WTC11 (cell line): ENCODE results near the gene MCOLN1. TPM values are rescaled to one million over a fixed set of nuclear protein-coding genes. Genes with fewer than 3 reads are reported as not detected.
A peak's percentile ranks its signal among the peaks of the same experiment; 100 is the strongest.

ENCODE experiments used
- ATAC-seq: fragments of 200-7000 bp; cut with Tn5 transposase; 2 replicates; pipeline ENCODE4 v1.10.0; 2021; ENCODE audit warnings: mild to moderate bottlenecking, moderate library complexity
- CTCF ChIA-PET: fragments of 300-600 bp; sonication (Branson Sonifier 250); formaldehyde crosslinking; loops from one replicate; lab custom pipeline; 2021; ENCODE audit warnings: antibody characterized with exemption; lab: Charles Lee
- POLR2A ChIA-PET: fragments of 350-600 bp; sonication (Branson Sonifier 250); formaldehyde crosslinking; loops from one replicate; lab custom pipeline; 2021; ENCODE audit warnings: antibody characterized with exemption; lab: Charles Lee
- DNase-seq: peaks from one replicate; pipeline ENCODE4 v3.0.0; 2021; ENCODE audit warnings: low spot score
- H3K27ac Mint-ChIP-seq: 2 replicates; pipeline ENCODE4 v1.8.0; 2021; ENCODE audit warnings: mixed read lengths
- H3K27me3 Mint-ChIP-seq: 2 replicates; pipeline ENCODE4 v1.8.0; 2021; ENCODE audit warnings: low read depth, mild to moderate bottlenecking, moderate library complexity, mixed read lengths
- H3K36me3 Mint-ChIP-seq: 2 replicates; pipeline ENCODE4 v1.8.0; 2021; ENCODE audit warnings: mixed read lengths
- H3K4me1 Mint-ChIP-seq: 2 replicates; pipeline ENCODE4 v1.8.0; 2022; ENCODE audit warnings: mixed read lengths
- H3K4me3 Mint-ChIP-seq: 2 replicates; pipeline ENCODE4 v1.8.0; 2021; ENCODE audit warnings: mild to moderate bottlenecking, moderate library complexity, mixed read lengths
- H3K9me3 Mint-ChIP-seq: 2 replicates; pipeline ENCODE4 v1.8.0; 2021; ENCODE audit warnings: mixed read lengths
- ELF4 ChIP-seq: sonication (generic); formaldehyde crosslinking; IDR thresholded peaks from 2 replicates; pipeline ENCODE4 v1.8.1; 2022; ENCODE audit warnings: low read depth, mild to moderate bottlenecking, moderate library complexity, missing genetic modification reagents
- EMX1 ChIP-seq: fragments of 250-450 bp; sonication (Bioruptor Pico); IDR thresholded peaks from 2 replicates; pipeline ENCODE4 v1.8.0; 2021; ENCODE audit warnings: mild to moderate bottlenecking
- ETV6 ChIP-seq: sonication (generic); formaldehyde crosslinking; IDR thresholded peaks from 2 replicates; pipeline ENCODE4 v1.8.1; 2022; ENCODE audit warnings: mild to moderate bottlenecking, missing genetic modification reagents
- GTF2I ChIP-seq: fragments of 250-450 bp; sonication (Bioruptor Pico); conservative IDR thresholded peaks from 2 replicates; pipeline ENCODE4 v1.4.0; 2021; ENCODE audit warnings: mild to moderate bottlenecking
- IRF2 ChIP-seq: sonication (generic); formaldehyde crosslinking; IDR thresholded peaks from 2 replicates; pipeline ENCODE4 v1.8.0; 2022; ENCODE audit warnings: low read depth, missing genetic modification reagents, borderline replicate concordance
- MXD4 ChIP-seq: fragments of 250-450 bp; sonication (Bioruptor Pico); IDR thresholded peaks from 2 replicates; pipeline ENCODE4 v1.8.0; 2021; ENCODE audit warnings: mild to moderate bottlenecking, moderate library complexity, borderline replicate concordance
- SP1 ChIP-seq: sonication (generic); formaldehyde crosslinking; conservative IDR thresholded peaks from 2 replicates; pipeline ENCODE4 v1.8.1; 2022; ENCODE audit warnings: missing genetic modification reagents
- TEAD4 ChIP-seq: sonication (generic); formaldehyde crosslinking; IDR thresholded peaks from 2 replicates; pipeline ENCODE4 v1.8.0; 2022; ENCODE audit warnings: mild to moderate bottlenecking, missing genetic modification reagents
- ZNF317 ChIP-seq: sonication (generic); formaldehyde crosslinking; IDR thresholded peaks from 2 replicates; pipeline ENCODE4 v1.8.1; 2023; ENCODE audit warnings: low read depth, mild to moderate bottlenecking, moderate library complexity, missing genetic modification reagents, borderline replicate concordance
- total RNA-seq: library from RNA; stranded (reverse); gene quantifications from 3 replicates; pipeline ENCODE4 v1.2.3, GENCODE V29; 2021
- TF ChIP-seq, protein P1 (sequence below): sonication (generic); formaldehyde crosslinking; IDR thresholded peaks from 2 replicates; pipeline ENCODE4 v1.8.1; 2023; ENCODE audit warnings: mild to moderate bottlenecking, missing genetic modification reagents, borderline replicate concordance
- TF ChIP-seq, protein P2 (sequence below): sonication (generic); formaldehyde crosslinking; IDR thresholded peaks from 2 replicates; pipeline ENCODE4 v1.8.0; 2022; ENCODE audit warnings: missing genetic modification reagents
- TF ChIP-seq, protein P3 (sequence below): fragments of 250-450 bp; sonication (Bioruptor Pico); IDR thresholded peaks from 2 replicates; pipeline ENCODE4 v1.9.0; 2021; ENCODE audit warnings: moderate library complexity, mild to moderate bottlenecking, inconsistent platforms, borderline replicate concordance
- TF ChIP-seq, protein P4 (sequence below): sonication (generic); formaldehyde crosslinking; IDR thresholded peaks from 2 replicates; pipeline ENCODE4 v1.8.1; 2023; ENCODE audit warnings: mild to moderate bottlenecking, missing genetic modification reagents, moderate library complexity
- TF ChIP-seq, protein P5 (sequence below): sonication (generic); formaldehyde crosslinking; conservative IDR thresholded peaks from 2 replicates; pipeline ENCODE4 v1.8.1; 2023; ENCODE audit warnings: mild to moderate bottlenecking, low read depth, missing genetic modification reagents, moderate library complexity

Gene MCOLN1
- total RNA-seq, 1 experiment from 2014 or later = 19.7 TPM

DNA sequence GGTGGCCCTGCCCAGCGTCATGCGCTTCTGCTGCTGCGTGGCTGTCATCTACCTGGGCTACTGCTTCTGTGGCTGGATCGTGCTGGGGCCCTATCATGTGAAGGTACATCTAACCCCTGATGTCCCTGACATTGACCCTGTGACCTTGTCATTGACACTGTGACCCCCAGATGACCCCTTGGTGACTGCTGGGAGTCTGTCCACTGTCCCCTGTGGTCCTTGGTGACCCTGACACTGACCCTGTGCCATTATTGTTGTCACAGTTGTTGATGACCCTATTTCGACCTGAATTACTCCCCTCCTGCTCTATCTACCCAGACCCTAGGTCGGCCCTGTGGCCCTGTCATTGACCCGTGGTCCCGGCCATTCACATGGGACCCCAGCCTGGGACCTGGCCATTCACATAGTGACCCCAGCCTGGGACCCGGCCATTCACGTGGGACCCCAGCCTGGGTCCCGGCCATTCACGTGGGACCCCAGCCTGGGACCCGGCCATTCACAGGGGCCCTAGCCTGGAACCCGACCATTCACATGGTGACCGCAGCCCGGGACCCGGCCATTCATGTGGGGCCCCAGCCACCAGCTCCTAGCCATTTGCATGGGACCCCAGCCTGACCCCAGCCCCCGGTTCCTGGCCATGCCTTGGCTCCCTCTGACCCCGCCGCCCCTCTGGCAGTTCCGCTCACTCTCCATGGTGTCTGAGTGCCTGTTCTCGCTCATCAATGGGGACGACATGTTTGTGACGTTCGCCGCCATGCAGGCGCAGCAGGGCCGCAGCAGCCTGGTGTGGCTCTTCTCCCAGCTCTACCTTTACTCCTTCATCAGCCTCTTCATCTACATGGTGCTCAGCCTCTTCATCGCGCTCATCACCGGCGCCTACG is 7.4 kb downstream of the MCOLN1 start:
- H3K27ac Mint-ChIP-seq = no peak overlapping the region
- CTCF ChIA-PET = no interaction called here
- no peaks in the 10 kb centered on the region for H3K27me3 Mint-ChIP-seq
- H3K4me1 Mint-ChIP-seq = no peaks in the 10 kb centered on the region
- H3K9me3 Mint-ChIP-seq = no peaks in the 10 kb centered on the region
- POLR2A ChIA-PET = no interaction called here
- no peak overlapping the region for H3K4me3 Mint-ChIP-seq
- no peak for ATAC-seq
- TF ChIP-seq IRF2 (CRISPR knock-in tag) (no peak), ZNF317 (CRISPR knock-in tag) (no peak), ELF4 (CRISPR knock-in tag) (no peak)
- TF ChIP-seq, protein P1, sequence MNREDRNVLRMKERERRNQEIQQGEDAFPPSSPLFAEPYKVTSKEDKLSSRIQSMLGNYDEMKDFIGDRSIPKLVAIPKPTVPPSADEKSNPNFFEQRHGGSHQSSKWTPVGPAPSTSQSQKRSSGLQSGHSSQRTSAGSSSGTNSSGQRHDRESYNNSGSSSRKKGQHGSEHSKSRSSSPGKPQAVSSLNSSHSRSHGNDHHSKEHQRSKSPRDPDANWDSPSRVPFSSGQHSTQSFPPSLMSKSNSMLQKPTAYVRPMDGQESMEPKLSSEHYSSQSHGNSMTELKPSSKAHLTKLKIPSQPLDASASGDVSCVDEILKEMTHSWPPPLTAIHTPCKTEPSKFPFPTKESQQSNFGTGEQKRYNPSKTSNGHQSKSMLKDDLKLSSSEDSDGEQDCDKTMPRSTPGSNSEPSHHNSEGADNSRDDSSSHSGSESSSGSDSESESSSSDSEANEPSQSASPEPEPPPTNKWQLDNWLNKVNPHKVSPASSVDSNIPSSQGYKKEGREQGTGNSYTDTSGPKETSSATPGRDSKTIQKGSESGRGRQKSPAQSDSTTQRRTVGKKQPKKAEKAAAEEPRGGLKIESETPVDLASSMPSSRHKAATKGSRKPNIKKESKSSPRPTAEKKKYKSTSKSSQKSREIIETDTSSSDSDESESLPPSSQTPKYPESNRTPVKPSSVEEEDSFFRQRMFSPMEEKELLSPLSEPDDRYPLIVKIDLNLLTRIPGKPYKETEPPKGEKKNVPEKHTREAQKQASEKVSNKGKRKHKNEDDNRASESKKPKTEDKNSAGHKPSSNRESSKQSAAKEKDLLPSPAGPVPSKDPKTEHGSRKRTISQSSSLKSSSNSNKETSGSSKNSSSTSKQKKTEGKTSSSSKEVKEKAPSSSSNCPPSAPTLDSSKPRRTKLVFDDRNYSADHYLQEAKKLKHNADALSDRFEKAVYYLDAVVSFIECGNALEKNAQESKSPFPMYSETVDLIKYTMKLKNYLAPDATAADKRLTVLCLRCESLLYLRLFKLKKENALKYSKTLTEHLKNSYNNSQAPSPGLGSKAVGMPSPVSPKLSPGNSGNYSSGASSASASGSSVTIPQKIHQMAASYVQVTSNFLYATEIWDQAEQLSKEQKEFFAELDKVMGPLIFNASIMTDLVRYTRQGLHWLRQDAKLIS (CRISPR knock-in tag) = no peak
- TF ChIP-seq, all 79 proteins: peak for 0
- peaks cover 5% of the 10 kb centered on the region; the same call in 1 of the 2 replicates for H3K36me3 Mint-ChIP-seq
- DNase-seq = no peak

DNA sequence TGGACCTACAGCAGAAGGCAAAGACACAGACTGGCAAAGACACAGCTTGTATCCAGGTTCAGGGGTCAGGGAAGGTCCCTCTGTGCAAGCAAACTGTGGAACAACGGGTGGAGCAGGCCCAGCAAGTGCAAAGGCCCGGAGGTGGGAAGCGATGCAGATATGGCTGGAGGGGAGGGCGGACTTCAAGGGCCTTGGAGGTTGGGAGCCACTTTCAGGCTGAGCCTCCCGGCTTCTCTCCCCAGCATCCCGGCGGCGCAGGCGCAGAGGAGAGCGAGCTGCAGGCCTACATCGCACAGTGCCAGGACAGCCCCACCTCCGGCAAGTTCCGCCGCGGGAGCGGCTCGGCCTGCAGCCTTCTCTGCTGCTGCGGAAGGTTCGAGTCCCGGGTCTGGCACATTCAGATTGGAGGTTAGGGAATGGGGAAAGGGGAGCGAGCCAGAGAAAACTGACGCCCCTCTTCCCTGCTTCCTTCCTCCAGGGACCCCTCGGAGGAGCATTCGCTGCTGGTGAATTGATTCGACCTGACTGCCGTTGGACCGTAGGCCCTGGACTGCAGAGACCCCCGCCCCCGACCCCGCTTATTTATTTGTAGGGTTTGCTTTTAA is 11.0 kb downstream of the MCOLN1 start:
- peak overlapping the region; percentile 97 for H3K4me3 Mint-ChIP-seq
- peaks cover 4% of the 10 kb centered on the region; the same call in 1 of the 2 replicates for H3K4me1 Mint-ChIP-seq
- TF ChIP-seq TEAD4 (CRISPR knock-in tag) = no peak
- TF ChIP-seq GTF2I (CRISPR knock-in tag) = peak; percentile 79; the same call in 1 of the 2 replicates
- peak; percentile 9; the same call in 1 of the 2 replicates for TF ChIP-seq ETV6 (CRISPR knock-in tag)
- TF ChIP-seq, protein P2, sequence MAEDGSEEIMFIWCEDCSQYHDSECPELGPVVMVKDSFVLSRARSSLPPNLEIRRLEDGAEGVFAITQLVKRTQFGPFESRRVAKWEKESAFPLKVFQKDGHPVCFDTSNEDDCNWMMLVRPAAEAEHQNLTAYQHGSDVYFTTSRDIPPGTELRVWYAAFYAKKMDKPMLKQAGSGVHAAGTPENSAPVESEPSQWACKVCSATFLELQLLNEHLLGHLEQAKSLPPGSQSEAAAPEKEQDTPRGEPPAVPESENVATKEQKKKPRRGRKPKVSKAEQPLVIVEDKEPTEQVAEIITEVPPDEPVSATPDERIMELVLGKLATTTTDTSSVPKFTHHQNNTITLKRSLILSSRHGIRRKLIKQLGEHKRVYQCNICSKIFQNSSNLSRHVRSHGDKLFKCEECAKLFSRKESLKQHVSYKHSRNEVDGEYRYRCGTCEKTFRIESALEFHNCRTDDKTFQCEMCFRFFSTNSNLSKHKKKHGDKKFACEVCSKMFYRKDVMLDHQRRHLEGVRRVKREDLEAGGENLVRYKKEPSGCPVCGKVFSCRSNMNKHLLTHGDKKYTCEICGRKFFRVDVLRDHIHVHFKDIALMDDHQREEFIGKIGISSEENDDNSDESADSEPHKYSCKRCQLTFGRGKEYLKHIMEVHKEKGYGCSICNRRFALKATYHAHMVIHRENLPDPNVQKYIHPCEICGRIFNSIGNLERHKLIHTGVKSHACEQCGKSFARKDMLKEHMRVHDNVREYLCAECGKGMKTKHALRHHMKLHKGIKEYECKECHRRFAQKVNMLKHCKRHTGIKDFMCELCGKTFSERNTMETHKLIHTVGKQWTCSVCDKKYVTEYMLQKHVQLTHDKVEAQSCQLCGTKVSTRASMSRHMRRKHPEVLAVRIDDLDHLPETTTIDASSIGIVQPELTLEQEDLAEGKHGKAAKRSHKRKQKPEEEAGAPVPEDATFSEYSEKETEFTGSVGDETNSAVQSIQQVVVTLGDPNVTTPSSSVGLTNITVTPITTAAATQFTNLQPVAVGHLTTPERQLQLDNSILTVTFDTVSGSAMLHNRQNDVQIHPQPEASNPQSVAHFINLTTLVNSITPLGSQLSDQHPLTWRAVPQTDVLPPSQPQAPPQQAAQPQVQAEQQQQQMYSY (CRISPR knock-in tag) = 0 out of 2 replicates have a peak, but pooled peaks have one; percentile 43
- H3K27me3 Mint-ChIP-seq = no peaks in the 10 kb centered on the region
- peak; percentile 66 for DNase-seq
- H3K36me3 Mint-ChIP-seq = peaks cover 11% of the 10 kb centered on the region; the same call in 1 of the 2 replicates
- POLR2A ChIA-PET = interaction anchor here (0.7 kb wide), 1 partner anchor 26 kb away, joined by 3 read pairs; no protein-coding TSS in a partner anchor
- ATAC-seq = peak; percentile 11
- CTCF ChIA-PET = interaction anchor here (1.1 to 2.9 kb wide), 5 partner anchors 11 to 179 kb away, joined by 3 to 10 read pairs (median 5); partner anchors contain the start of genes MCOLN1 and TRAPPC5
- H3K27ac Mint-ChIP-seq = peak overlapping the region; percentile 49
- H3K9me3 Mint-ChIP-seq = no peaks in the 10 kb centered on the region

DNA sequence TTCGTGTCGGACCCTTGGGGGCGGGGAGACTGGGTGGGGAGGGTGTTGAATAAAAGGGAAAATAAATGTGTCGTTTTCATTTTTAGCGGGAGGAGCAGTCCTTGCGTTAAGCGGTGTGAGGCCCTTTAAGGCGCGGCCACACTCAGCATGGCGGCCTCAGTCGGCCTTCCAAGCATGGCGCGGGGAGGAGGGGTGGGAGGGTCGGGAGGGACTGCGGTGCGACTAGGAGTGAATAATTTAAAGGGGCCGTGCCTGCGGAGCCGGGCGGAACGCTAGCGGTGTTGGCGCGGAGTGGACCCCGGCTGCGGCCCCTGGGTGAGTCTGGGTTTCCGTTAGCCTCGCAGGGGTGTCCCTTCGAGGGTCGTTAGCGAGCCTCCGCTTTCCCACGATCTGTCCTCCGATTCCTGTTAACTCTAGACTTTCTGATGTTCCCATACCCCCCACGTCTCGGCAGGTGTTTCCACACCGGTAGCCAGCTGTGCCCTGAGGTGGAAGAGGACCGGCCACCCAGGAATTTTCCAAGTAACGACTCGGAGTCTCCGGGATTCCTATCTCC is 11.6 kb downstream of the MCOLN1 start:
- Mint-ChIP-seq H3K27ac (peak overlapping the region; percentile 99), H3K36me3 (peaks cover 14% of the 10 kb centered on the region; the same call in 1 of the 2 replicates), H3K27me3 (no peaks in the 10 kb centered on the region), H3K9me3 (no peaks in the 10 kb centered on the region), H3K4me3 (peak overlapping the region; percentile 97), H3K4me1 (peaks cover 4% of the 10 kb centered on the region; the same call in 1 of the 2 replicates)
- POLR2A ChIA-PET = interaction anchor here (0.7 to 2.0 kb wide), 3 partner anchors 12 to 28 kb away, joined by 3 to 16 read pairs (median 9); partner anchors contain the start of genes MCOLN1 and ZNF358
- TF ChIP-seq, protein P3, sequence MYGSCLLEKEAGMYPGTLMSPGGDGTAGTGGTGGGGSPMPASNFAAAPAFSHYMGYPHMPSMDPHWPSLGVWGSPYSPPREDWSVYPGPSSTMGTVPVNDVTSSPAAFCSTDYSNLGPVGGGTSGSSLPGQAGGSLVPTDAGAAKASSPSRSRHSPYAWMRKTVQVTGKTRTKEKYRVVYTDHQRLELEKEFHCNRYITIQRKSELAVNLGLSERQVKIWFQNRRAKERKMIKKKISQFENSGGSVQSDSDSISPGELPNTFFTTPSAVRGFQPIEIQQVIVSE (CRISPR knock-in tag) = no peak
- TF ChIP-seq MXD4 (CRISPR knock-in tag) = no peak
- TF ChIP-seq, protein P4, sequence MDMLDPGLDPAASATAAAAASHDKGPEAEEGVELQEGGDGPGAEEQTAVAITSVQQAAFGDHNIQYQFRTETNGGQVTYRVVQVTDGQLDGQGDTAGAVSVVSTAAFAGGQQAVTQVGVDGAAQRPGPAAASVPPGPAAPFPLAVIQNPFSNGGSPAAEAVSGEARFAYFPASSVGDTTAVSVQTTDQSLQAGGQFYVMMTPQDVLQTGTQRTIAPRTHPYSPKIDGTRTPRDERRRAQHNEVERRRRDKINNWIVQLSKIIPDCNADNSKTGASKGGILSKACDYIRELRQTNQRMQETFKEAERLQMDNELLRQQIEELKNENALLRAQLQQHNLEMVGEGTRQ (CRISPR knock-in tag) = peak; percentile 36; the same call in 1 of the 2 replicates
- peak; percentile 56; the same call in 1 of the 2 replicates for TF ChIP-seq EMX1 (CRISPR knock-in tag)
- TF ChIP-seq, protein P5, sequence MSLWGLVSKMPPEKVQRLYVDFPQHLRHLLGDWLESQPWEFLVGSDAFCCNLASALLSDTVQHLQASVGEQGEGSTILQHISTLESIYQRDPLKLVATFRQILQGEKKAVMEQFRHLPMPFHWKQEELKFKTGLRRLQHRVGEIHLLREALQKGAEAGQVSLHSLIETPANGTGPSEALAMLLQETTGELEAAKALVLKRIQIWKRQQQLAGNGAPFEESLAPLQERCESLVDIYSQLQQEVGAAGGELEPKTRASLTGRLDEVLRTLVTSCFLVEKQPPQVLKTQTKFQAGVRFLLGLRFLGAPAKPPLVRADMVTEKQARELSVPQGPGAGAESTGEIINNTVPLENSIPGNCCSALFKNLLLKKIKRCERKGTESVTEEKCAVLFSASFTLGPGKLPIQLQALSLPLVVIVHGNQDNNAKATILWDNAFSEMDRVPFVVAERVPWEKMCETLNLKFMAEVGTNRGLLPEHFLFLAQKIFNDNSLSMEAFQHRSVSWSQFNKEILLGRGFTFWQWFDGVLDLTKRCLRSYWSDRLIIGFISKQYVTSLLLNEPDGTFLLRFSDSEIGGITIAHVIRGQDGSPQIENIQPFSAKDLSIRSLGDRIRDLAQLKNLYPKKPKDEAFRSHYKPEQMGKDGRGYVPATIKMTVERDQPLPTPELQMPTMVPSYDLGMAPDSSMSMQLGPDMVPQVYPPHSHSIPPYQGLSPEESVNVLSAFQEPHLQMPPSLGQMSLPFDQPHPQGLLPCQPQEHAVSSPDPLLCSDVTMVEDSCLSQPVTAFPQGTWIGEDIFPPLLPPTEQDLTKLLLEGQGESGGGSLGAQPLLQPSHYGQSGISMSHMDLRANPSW (CRISPR knock-in tag) = no peak
- 0 out of 2 replicates have a peak, but pooled peaks have one; percentile 23 for TF ChIP-seq SP1
- DNase-seq (peak; percentile 83), ATAC-seq (peak; percentile 50)
- CTCF ChIA-PET = interaction anchor here (1.1 to 2.9 kb wide), 7 partner anchors 11 to 180 kb away, joined by 3 to 11 read pairs (median 7); partner anchors contain the start of genes MCOLN1 and TRAPPC5
